Measurements from ENCODE around the gene CST9L.

DNA sequence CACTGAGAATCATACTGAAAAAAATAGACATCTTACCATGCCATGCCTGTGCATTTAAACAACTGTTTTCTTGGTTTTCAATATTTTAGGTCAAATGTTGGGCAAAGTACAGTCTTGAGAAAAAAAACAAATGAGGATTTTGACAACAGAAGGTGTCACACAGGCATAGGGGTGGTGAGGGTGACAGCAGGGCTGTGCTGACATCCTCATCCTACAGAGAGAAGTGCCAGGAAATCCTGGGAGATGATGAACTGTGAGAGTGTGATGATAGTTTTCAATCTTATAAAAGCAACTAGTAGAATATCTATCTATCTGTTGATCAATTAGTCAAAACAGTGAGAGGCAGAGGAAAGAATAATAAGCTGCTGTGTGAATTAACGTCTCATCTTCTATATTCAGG is 53.4 kb downstream of the CST9L start:
- TF ChIP-seq, protein P1, sequence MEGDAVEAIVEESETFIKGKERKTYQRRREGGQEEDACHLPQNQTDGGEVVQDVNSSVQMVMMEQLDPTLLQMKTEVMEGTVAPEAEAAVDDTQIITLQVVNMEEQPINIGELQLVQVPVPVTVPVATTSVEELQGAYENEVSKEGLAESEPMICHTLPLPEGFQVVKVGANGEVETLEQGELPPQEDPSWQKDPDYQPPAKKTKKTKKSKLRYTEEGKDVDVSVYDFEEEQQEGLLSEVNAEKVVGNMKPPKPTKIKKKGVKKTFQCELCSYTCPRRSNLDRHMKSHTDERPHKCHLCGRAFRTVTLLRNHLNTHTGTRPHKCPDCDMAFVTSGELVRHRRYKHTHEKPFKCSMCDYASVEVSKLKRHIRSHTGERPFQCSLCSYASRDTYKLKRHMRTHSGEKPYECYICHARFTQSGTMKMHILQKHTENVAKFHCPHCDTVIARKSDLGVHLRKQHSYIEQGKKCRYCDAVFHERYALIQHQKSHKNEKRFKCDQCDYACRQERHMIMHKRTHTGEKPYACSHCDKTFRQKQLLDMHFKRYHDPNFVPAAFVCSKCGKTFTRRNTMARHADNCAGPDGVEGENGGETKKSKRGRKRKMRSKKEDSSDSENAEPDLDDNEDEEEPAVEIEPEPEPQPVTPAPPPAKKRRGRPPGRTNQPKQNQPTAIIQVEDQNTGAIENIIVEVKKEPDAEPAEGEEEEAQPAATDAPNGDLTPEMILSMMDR (IDR thresholded peaks at IDR 0.05): no peak
- no peak for TF ChIP-seq POLR2A (IDR thresholded peaks at IDR 0.05)

Data from heart left ventricle (tissue), 13 donors.